Measurements from ENCODE around the gene ANO2. TPM values are rescaled to one million over a fixed set of nuclear protein-coding genes. Genes with fewer than 3 reads are reported as not detected.

ANO2 gene
- total RNA-seq, 1 experiment from 2014 or later = not detected

GRCh38 chr12:5927732-5928516 is 17.1 kb downstream of the ANO2 start:
- H4K20me1 ChIP-seq (ENCODE audit: insufficient read depth, low read depth, low read length) = no peaks in the 10 kb centered on the region
- no peak for DNase-seq

DNA sequence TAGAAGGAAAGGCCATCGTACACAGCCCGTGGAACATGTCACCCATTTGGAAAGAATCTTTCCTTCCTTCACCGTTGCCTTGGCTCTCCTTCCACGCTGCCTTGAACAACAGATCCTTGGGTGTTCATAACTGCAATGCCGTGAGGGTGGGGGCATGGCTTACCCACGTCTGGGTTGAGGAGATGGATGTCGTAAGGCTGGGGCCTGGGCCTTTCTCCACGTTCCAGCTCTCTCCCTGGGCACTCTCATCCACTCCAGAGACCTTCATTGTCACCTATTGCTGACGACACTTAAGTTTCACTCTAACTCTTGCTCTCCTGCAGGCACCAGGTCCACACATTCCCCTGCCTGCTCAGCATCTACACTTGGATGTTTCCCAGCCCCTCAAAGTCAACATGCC is 19.4 kb downstream of the ANO2 start:
- Histone ChIP-seq H3K4me1 (ENCODE audit: low read length) (no peaks in the 10 kb centered on the region), H3K36me3 (ENCODE audit: insufficient read depth, low read length) (no peaks in the 10 kb centered on the region), H3K27me3 (ENCODE audit: low read length) (no peaks in the 10 kb centered on the region), H4K20me1 (ENCODE audit: insufficient read depth, low read depth, low read length) (no peaks in the 10 kb centered on the region), H3K27ac (ENCODE audit: low read length) (no peak overlapping the region), H2AFZ (ENCODE audit: low read length) (no peak overlapping the region), H3K9me3 (ENCODE audit: low read length) (no peaks in the 10 kb centered on the region), H3K4me3 (ENCODE audit: low read length) (no peak overlapping the region), H3K9me2 (replicated peaks; ENCODE audit: insufficient read depth, low read length) (no peaks in the 10 kb centered on the region), H3K9ac (ENCODE audit: low read length) (no peak overlapping the region), H3K79me2 (ENCODE audit: low read length) (no peaks in the 10 kb centered on the region), H3K4me2 (ENCODE audit: low read depth, low read length, poor library complexity, severe bottlenecking) (no peak overlapping the region)
- DNase-seq = no peak

More at GRCh38 chr12:5927732-5928516, 17.1 kb downstream of the ANO2 start:
- H2AFZ ChIP-seq (ENCODE audit: low read length) = no peak overlapping the region
- no peaks in the 10 kb centered on the region for H3K27me3 ChIP-seq (ENCODE audit: low read length)
- H3K4me1 ChIP-seq (ENCODE audit: low read length) = no peaks in the 10 kb centered on the region
- no peak overlapping the region for H3K9ac ChIP-seq (ENCODE audit: low read length)
- no peak overlapping the region for H3K4me3 ChIP-seq (ENCODE audit: low read length)
- H3K79me2 ChIP-seq (ENCODE audit: low read length) = no peaks in the 10 kb centered on the region
- H3K27ac ChIP-seq (ENCODE audit: low read length) = no peak overlapping the region
- H3K9me2 ChIP-seq (replicated peaks; ENCODE audit: insufficient read depth, low read length) = no peaks in the 10 kb centered on the region
- no peaks in the 10 kb centered on the region for H3K9me3 ChIP-seq (ENCODE audit: low read length)
- no peaks in the 10 kb centered on the region for H3K36me3 ChIP-seq (ENCODE audit: insufficient read depth, low read length)
- H3K4me2 ChIP-seq (ENCODE audit: low read depth, low read length, poor library complexity, severe bottlenecking) = no peak overlapping the region

DNA sequence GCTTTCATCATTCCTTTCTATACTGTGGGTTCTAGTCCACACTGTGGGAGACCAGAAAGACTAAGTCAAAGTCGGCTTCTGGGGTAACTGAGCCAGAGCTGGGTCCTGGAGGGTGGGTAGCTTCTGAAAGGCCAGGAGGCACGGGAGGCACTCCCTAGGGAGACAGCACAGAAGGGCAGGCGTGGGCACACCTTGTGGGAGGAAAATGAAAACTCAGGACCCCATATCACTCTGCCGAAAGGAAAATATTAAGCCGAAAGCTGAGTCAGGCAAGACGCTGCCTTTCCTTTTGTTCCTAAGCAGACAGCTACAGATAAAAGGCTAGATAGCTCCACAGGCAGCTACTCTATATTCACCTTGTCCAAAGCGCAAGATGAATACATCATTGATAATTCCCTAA is 20.7 kb downstream of the ANO2 start:
- no peaks in the 10 kb centered on the region for H3K27me3 ChIP-seq (ENCODE audit: low read length)
- no peaks in the 10 kb centered on the region for H3K79me2 ChIP-seq (ENCODE audit: low read length)
- no peak overlapping the region for H3K27ac ChIP-seq (ENCODE audit: low read length)
- H4K20me1 ChIP-seq (ENCODE audit: insufficient read depth, low read depth, low read length) = 0 out of 2 replicates have a peak, but pooled peaks cover 3% of the 10 kb centered on the region
- no peak overlapping the region for H2AFZ ChIP-seq (ENCODE audit: low read length)
- H3K4me2 ChIP-seq (ENCODE audit: low read depth, low read length, poor library complexity, severe bottlenecking) = no peak overlapping the region
- H3K9ac ChIP-seq (ENCODE audit: low read length) = no peak overlapping the region
- H3K9me2 ChIP-seq (replicated peaks; ENCODE audit: insufficient read depth, low read length) = no peaks in the 10 kb centered on the region
- no peaks in the 10 kb centered on the region for H3K36me3 ChIP-seq (ENCODE audit: insufficient read depth, low read length)
- no peaks in the 10 kb centered on the region for H3K9me3 ChIP-seq (ENCODE audit: low read length)
- no peaks in the 10 kb centered on the region for H3K4me1 ChIP-seq (ENCODE audit: low read length)
- no peak for DNase-seq
- no peak overlapping the region for H3K4me3 ChIP-seq (ENCODE audit: low read length)

DNA sequence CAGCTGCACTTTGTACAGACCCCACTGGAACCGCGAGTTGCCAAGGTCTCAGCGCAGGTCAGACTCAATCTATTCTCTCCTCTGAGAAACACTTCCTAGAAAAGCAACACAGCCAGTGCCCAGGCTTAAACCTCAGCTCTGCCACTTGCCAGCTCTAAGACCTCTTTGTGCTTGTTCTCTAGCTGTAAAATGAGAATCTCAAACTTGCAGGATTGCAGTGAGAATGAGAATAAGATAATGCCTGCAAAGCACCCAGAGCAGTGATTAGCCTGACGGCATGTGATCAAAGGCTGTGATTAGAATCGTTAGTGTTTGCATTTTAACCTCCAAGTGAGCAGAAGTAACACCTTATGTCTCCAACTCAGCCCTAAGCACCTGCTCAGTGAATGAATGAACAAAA is 21.3 kb downstream of the ANO2 start:
- no peaks in the 10 kb centered on the region for H3K79me2 ChIP-seq (ENCODE audit: low read length)
- H3K4me1 ChIP-seq (ENCODE audit: low read length) = no peaks in the 10 kb centered on the region
- no peak overlapping the region for H3K27ac ChIP-seq (ENCODE audit: low read length)
- 0 out of 2 replicates have a peak, but pooled peaks cover 3% of the 10 kb centered on the region for H4K20me1 ChIP-seq (ENCODE audit: insufficient read depth, low read depth, low read length)
- H3K27me3 ChIP-seq (ENCODE audit: low read length) = no peaks in the 10 kb centered on the region
- no peaks in the 10 kb centered on the region for H3K9me2 ChIP-seq (replicated peaks; ENCODE audit: insufficient read depth, low read length)
- no peak overlapping the region for H3K4me3 ChIP-seq (ENCODE audit: low read length)
- H3K9ac ChIP-seq (ENCODE audit: low read length) = no peak overlapping the region
- H3K9me3 ChIP-seq (ENCODE audit: low read length) = no peaks in the 10 kb centered on the region
- no peak overlapping the region for H2AFZ ChIP-seq (ENCODE audit: low read length)
- no peak for DNase-seq
- no peak overlapping the region for H3K4me2 ChIP-seq (ENCODE audit: low read depth, low read length, poor library complexity, severe bottlenecking)
- no peaks in the 10 kb centered on the region for H3K36me3 ChIP-seq (ENCODE audit: insufficient read depth, low read length)

DNA sequence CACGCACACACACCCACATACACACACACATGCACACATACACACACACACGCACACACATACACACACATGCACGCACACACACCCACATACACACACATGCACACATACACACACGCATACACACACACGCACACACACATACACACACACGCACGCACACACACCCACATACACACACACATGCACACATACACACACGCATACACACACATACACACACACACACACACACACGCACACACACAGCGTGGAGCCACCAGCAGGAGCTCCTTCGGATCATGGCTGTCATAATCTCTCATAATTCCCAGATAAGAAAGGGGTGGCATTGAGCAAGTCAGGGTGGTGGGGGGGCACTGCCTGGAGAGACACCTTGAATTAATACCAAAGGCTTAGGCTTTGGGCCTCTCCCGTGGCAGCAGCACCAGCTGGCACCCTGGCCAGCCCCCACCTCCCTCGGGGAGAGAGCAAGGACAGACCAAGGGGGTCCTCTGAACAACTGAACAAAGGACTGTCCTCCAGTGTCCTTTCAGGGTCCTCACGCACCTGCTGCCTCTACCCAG is 21.9 kb downstream of the ANO2 start:
- Histone ChIP-seq H3K9ac (ENCODE audit: low read length) (no peak overlapping the region), H3K9me3 (ENCODE audit: low read length) (no peaks in the 10 kb centered on the region), H2AFZ (ENCODE audit: low read length) (no peak overlapping the region), H3K27ac (ENCODE audit: low read length) (no peak overlapping the region), H3K4me2 (ENCODE audit: low read depth, low read length, poor library complexity, severe bottlenecking) (no peak overlapping the region), H3K27me3 (ENCODE audit: low read length) (no peaks in the 10 kb centered on the region), H3K36me3 (ENCODE audit: insufficient read depth, low read length) (no peaks in the 10 kb centered on the region), H3K9me2 (replicated peaks; ENCODE audit: insufficient read depth, low read length) (no peaks in the 10 kb centered on the region), H4K20me1 (ENCODE audit: insufficient read depth, low read depth, low read length) (0 out of 2 replicates have a peak, but pooled peaks cover 3% of the 10 kb centered on the region), H3K79me2 (ENCODE audit: low read length) (no peaks in the 10 kb centered on the region), H3K4me1 (ENCODE audit: low read length) (no peaks in the 10 kb centered on the region), H3K4me3 (ENCODE audit: low read length) (no peak overlapping the region)
- no peak for DNase-seq

DNA sequence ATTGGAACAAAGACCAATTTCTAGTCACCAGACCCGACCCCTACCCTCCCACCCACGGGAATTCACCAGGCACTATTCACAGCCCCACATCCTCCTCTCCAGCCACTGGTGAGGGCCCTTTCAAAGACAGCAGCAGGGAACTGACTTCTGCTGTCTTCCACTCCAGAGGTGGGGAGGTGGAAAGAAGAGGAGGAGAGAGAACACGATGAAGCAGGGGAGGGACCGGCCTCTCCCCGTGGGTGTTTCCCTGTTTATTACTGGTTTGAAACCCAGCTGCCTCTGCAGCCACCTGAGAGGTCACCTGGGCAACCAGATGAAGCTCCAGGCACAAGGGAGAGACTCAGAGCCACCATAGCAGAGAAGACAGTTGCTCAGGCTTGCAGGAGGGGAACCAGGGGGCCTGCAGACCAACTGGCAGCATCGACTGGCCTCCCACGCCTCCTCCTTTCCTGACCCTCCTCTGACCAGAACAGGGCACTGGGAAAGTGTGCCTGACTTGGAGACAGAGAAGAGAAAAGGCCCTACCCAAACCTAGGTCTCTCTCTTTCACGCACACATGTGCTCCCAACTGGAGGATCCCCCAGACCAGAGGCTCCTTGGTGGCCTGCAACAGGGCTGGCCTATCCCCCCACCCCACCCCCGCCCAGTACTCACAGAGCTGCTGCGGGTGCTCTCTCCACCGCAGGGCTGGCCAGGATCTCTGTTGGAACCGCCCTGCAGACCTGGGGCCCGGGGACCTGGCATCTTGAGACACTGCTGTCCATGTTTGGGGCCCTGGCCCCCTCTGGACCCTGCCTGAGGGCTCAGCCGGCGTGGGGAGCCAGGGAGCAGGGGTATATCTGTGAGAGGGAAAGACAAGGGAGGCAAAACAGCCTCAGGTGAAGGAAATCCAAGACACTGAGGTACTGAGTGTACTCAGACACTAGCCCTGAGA is 22.8 kb downstream of the ANO2 start:
- Histone ChIP-seq H3K9ac (ENCODE audit: low read length) (no peak overlapping the region), H3K79me2 (ENCODE audit: low read length) (no peaks in the 10 kb centered on the region), H3K27me3 (ENCODE audit: low read length) (no peaks in the 10 kb centered on the region), H3K27ac (ENCODE audit: low read length) (no peak overlapping the region), H3K4me1 (ENCODE audit: low read length) (no peaks in the 10 kb centered on the region), H3K4me3 (ENCODE audit: low read length) (no peak overlapping the region), H2AFZ (ENCODE audit: low read length) (no peak overlapping the region), H3K36me3 (ENCODE audit: insufficient read depth, low read length) (no peaks in the 10 kb centered on the region), H3K9me3 (ENCODE audit: low read length) (no peaks in the 10 kb centered on the region), H4K20me1 (ENCODE audit: insufficient read depth, low read depth, low read length) (0 out of 2 replicates have a peak, but pooled peaks cover 3% of the 10 kb centered on the region), H3K9me2 (replicated peaks; ENCODE audit: insufficient read depth, low read length) (no peaks in the 10 kb centered on the region), H3K4me2 (ENCODE audit: low read depth, low read length, poor library complexity, severe bottlenecking) (no peak overlapping the region)
- no peak for DNase-seq

GRCh38 chr12:5921027-5921909 is 23.8 kb downstream of the ANO2 start:
- Histone ChIP-seq H3K9me2 (replicated peaks; ENCODE audit: insufficient read depth, low read length) (no peaks in the 10 kb centered on the region), H3K9me3 (ENCODE audit: low read length) (no peaks in the 10 kb centered on the region), H3K4me1 (ENCODE audit: low read length) (no peaks in the 10 kb centered on the region), H3K36me3 (ENCODE audit: insufficient read depth, low read length) (no peaks in the 10 kb centered on the region), H4K20me1 (ENCODE audit: insufficient read depth, low read depth, low read length) (0 out of 2 replicates have a peak, but pooled peaks cover 3% of the 10 kb centered on the region), H3K79me2 (ENCODE audit: low read length) (no peaks in the 10 kb centered on the region), H2AFZ (ENCODE audit: low read length) (no peak overlapping the region), H3K9ac (ENCODE audit: low read length) (no peak overlapping the region), H3K27ac (ENCODE audit: low read length) (no peak overlapping the region), H3K4me3 (ENCODE audit: low read length) (no peak overlapping the region), H3K4me2 (ENCODE audit: low read depth, low read length, poor library complexity, severe bottlenecking) (no peak overlapping the region), H3K27me3 (ENCODE audit: low read length) (no peaks in the 10 kb centered on the region)
- DNase-seq = no peak
